ENCODE measurements around the gene RBPMS2.
"Not testable (repeated sequence)": the region's sequence is repeated elsewhere in the genome, so short reads cannot be mapped to it uniquely, and the experiment has no call there.

GRCh38 chr15:64814965-64815364 lies 39.6 kb upstream of the RBPMS2 start:
- TF ChIP-seq EP300 (IDR thresholded peaks at IDR 0.05); POLR2A (IDR thresholded peaks at IDR 0.05; ENCODE audit: low read depth): not testable (repeated sequence)
- TF ChIP-seq, protein P1, sequence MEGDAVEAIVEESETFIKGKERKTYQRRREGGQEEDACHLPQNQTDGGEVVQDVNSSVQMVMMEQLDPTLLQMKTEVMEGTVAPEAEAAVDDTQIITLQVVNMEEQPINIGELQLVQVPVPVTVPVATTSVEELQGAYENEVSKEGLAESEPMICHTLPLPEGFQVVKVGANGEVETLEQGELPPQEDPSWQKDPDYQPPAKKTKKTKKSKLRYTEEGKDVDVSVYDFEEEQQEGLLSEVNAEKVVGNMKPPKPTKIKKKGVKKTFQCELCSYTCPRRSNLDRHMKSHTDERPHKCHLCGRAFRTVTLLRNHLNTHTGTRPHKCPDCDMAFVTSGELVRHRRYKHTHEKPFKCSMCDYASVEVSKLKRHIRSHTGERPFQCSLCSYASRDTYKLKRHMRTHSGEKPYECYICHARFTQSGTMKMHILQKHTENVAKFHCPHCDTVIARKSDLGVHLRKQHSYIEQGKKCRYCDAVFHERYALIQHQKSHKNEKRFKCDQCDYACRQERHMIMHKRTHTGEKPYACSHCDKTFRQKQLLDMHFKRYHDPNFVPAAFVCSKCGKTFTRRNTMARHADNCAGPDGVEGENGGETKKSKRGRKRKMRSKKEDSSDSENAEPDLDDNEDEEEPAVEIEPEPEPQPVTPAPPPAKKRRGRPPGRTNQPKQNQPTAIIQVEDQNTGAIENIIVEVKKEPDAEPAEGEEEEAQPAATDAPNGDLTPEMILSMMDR (IDR thresholded peaks at IDR 0.05): not testable (repeated sequence)

Data from esophagus muscularis mucosa (tissue), 4 donors.